Heart right ventricle (tissue), 16 donors: ENCODE data around the gene RIMBP2. TPM values are rescaled to one million over a fixed set of nuclear protein-coding genes. Genes with fewer than 3 reads are reported as not detected.

Experiments
- ATAC-seq, 8 donors: fragments of 200-7000 bp; cut with Tn5 transposase; one replicate each; pipeline ENCODE4 v1.9.1; 2020; ENCODE audit warnings: mild to moderate bottlenecking in 8 of 8, moderate library complexity in 8 of 8, moderate number of reproducible peaks in 1 of 8
- DNase-seq, 2 donors: peaks; one replicate each; pipeline ENCODE4 v3.0.0-alpha.2; 2020
- H3K27ac ChIP-seq, 10 donors: fragments of 200-600 bp; sonication (generic) in 2 of 10; one replicate each; pipeline versions ENCODE4 v1.5.0 to v1.8.0; 2020 to 2022; ENCODE audit warnings: mild to moderate bottlenecking in 3 of 10
- H3K27me3 ChIP-seq, 7 donors: fragments of 200-600 bp; one replicate each; pipeline ENCODE4 v1.8.0; 2021 to 2022; ENCODE audit warnings: mild to moderate bottlenecking in 2 of 7
- H3K36me3 ChIP-seq, 9 donors: fragments of 200-600 bp; sonication (generic) in 1 of 9; one replicate each; pipeline versions ENCODE4 v1.5.0 to v1.8.0; 2020 to 2022; ENCODE audit warnings: mild to moderate bottlenecking in 2 of 9
- H3K4me1 ChIP-seq, 9 donors: fragments of 200-600 bp; sonication (generic) in 1 of 9; one replicate each; pipeline versions ENCODE4 v1.5.0 to v1.8.0; 2020 to 2022; ENCODE audit warnings: mild to moderate bottlenecking in 4 of 9
- H3K4me3 ChIP-seq, 10 donors: fragments of 200-600 bp; sonication (generic) in 2 of 10; one replicate each; pipeline versions ENCODE4 v1.5.0 to v1.8.0; 2020 to 2022; ENCODE audit warnings: mild to moderate bottlenecking in 7 of 10, moderate library complexity in 2 of 10
- H3K9me3 ChIP-seq, 11 donors: fragments of 200-600 bp in 10 of 11; sonication (generic) in 2 of 11; one replicate each; pipeline versions ENCODE4 v1.5.0 to v1.8.0; 2013 to 2022; ENCODE audit warnings: mild to moderate bottlenecking in 2 of 11, control low read depth in 1 of 11, moderate library complexity in 1 of 11
- CTCF ChIP-seq, 9 donors: fragments of 200-600 bp; sonication (generic) in 2 of 9; IDR thresholded peaks; one replicate each; pipeline versions ENCODE4 v1.5.0 to v1.8.0; 2021 to 2022; ENCODE audit warnings: antibody characterized with exemption in 9 of 9, mild to moderate bottlenecking in 5 of 9, moderate library complexity in 1 of 9
- WGBS, 2 donors: extraction: QIAGEN DNeasy Blood & Tissue Kit; methylation state at CpG; one replicate each; pipeline ENCODE4 v1.1.7; 2013; ENCODE audit warnings: inconsistent platforms in 1 of 2; 5-methylcytosine and 5-hydroxymethylcytosine counted together
- intact Hi-C, 10 donors: fragments of 100-400 bp; cut with DNase I; formaldehyde crosslinking; loops; one replicate each; pipeline versions ENCODE4 v1.11.1 to v1.14.2; 2022
- polyA plus RNA-seq, 2 donors: library from polyadenylated mRNA; stranded (reverse); fragments of 200-250 nt; gene quantifications; one replicate each; pipeline ENCODE4 v1.2.3, GENCODE V29; 2013
- total RNA-seq, 10 donors: library from RNA; stranded (reverse); fragmentation: NEBNext Ultra II Directional in 3 of 10; extraction: Animal tissue kit (Norgen Biotek cat#: 25700) in 3 of 10; gene quantifications; one replicate each; pipeline versions ENCODE4 v1.2.1 to v1.2.4, GENCODE V29; 2021 to 2023
- donor health status: Arrhythmogenic right ventricular cardiomyopathy.
- donor health status: ischemic (EF 13 %, LVEDD 7.1; RV severe dilation, severe dysfunction).
- donor health status: healthy with polysubstance abuse.
- donor health status: DM: no; HTN: yes; CAD: no.
- donor health status: DM: no; HTN: no; CAD: no.
- donor health status: ischemic (EF 25% LVEDD 6.9; RV normal size, moderate dysfunction).
- donor health status: ischemic (EF 25% LVEDD 5.7; RV mildly dilated, moderate dysfunction).
- donor health status: healthy.
- donor health status: DM: yes; HTN: yes; CAD: no.
- donor health status: Ischemic cardiomyopathy.
- donor health status: ischemic (EF 35%, LVEDD 5.7; RV mildly dilated, moderate dysfunction).
- donor health status: nonischemic (EF 11% LVEDD 7.7; RV severe dilation, severe dysfunction).
- donor health status: DM: yes; HTN: yes; CAD: no.
- donor health status: PGD.
- donor health status: ischemic (EF 29% LVEDD 5.4; RV normal size, mild dysfunction).
- donor health status: nonischemic (EF 23%, LVEDD 6.1; RV moderate dilation, normal function).

The RIMBP2 gene
- total and polyA plus RNA-seq, 12 donors = 0.01 to 0.17 (median 0.05) TPM; not detected in 9

- Histone ChIP-seq H3K27me3 (peaks cover 0 to 7% (median 0%) of the 10 kb centered on the region in 7 donors), H3K9me3 (peaks cover 0 to 12% (median 0%) of the 10 kb centered on the region in 11 donors), H3K4me1 (no peaks in the 10 kb centered on the region), H3K36me3 (no peaks in the 10 kb centered on the region), H3K4me3 (no peak overlapping the region), H3K27ac (no peak overlapping the region)
- TF ChIP-seq CTCF (IDR thresholded peaks at IDR 0.05) = no peak
- DNase-seq (no peak), ATAC-seq (no peak)
- WGBS, 2 donors = 93 to 98% methylated on average over 3 of the region's 3 CpGs
- intact Hi-C loops = no loop called here
Observed at GRCh38 chr12:130439250-130439649, 276.8 kb downstream of the RIMBP2 start.

- intact Hi-C loops = no loop called here
Observed at GRCh38 chr12:130438711-130439110, 277.4 kb downstream of the RIMBP2 start.

GRCh38 chr12:130438243-130438620 lies 277.9 kb downstream of the RIMBP2 start:
- DNase-seq (no peak), ATAC-seq (no peak)
- Histone ChIP-seq H3K27me3 (peaks cover 0 to under 1% (median 0%) of the 10 kb centered on the region in 7 donors), H3K36me3 (no peaks in the 10 kb centered on the region), H3K4me1 (no peaks in the 10 kb centered on the region), H3K9me3 (peaks cover 0 to 16% (median 0%) of the 10 kb centered on the region in 11 donors), H3K27ac (no peak overlapping the region), H3K4me3 (no peak overlapping the region)
- intact Hi-C loops = no loop called here
- TF ChIP-seq CTCF (IDR thresholded peaks at IDR 0.05) = no peak
- 92 to 94% methylated on average over 15 to 19 of the region's 19 CpGs for WGBS, 2 donors

More at GRCh38 chr12:130438711-130439110, 277.4 kb downstream of the RIMBP2 start:
- no peaks in the 10 kb centered on the region for H3K36me3 ChIP-seq
- H3K27me3 ChIP-seq = peaks cover 0 to 3% (median 0%) of the 10 kb centered on the region in 7 donors
- 94 to 95% methylated on average over 13 of the region's 13 CpGs for WGBS, 2 donors
- no peaks in the 10 kb centered on the region for H3K4me1 ChIP-seq
- ATAC-seq (no peak), DNase-seq (no peak)
- H3K27ac ChIP-seq = no peak overlapping the region
- H3K9me3 ChIP-seq = peaks cover 0 to 12% (median 0%) of the 10 kb centered on the region in 11 donors
- TF ChIP-seq CTCF (IDR thresholded peaks at IDR 0.05) = no peak
- H3K4me3 ChIP-seq = no peak overlapping the region

GRCh38 chr12:130437555-130438242 lies 278.4 kb downstream of the RIMBP2 start:
- no peaks in the 10 kb centered on the region for H3K27me3 ChIP-seq
- TF ChIP-seq CTCF (IDR thresholded peaks at IDR 0.05) = no peak
- no peaks in the 10 kb centered on the region for H3K36me3 ChIP-seq
- intact Hi-C loops = no loop called here
- no peak overlapping the region for H3K27ac ChIP-seq
- H3K4me3 ChIP-seq = no peak overlapping the region
- ATAC-seq (no peak), DNase-seq (no peak)
- peaks cover 0 to 21% (median 0%) of the 10 kb centered on the region in 11 donors for H3K9me3 ChIP-seq
- 87 to 88% methylated on average over 16 of the region's 16 CpGs for WGBS, 2 donors
- H3K4me1 ChIP-seq = no peaks in the 10 kb centered on the region
